COLO668 (cell line): ENCODE measurements around the gene APIP.

Source experiments
- DNase-seq: peaks from one replicate; lab custom pipeline; 2025; ENCODE audit not compliant: unreplicated experiment; lab: John Stamatoyannopoulos, UW

The APIP gene

GRCh38 chr11:34844463-34845112, 71.6 kb downstream of the APIP start:
- no peak for DNase-seq

GRCh38 chr11:34843271-34843670, 72.9 kb downstream of the APIP start:
- no peak for DNase-seq

GRCh38 chr11:34840736-34841386, 75.3 kb downstream of the APIP start:
- peak; percentile 16 for DNase-seq

- no peak for DNase-seq
These were observed 76.2 kb downstream of the APIP start for GRCh38 chr11:34839969-34840368.

- no peak for DNase-seq
These were observed 79.0 kb downstream of the APIP start for GRCh38 chr11:34836958-34837856.

GRCh38 chr11:34833602-34834001, 82.6 kb downstream of the APIP start:
- DNase-seq, result no peak
